HG03108 (cell line): ENCODE measurements around the gene IER5L.
"Not testable (repeated sequence)": the region's sequence is repeated elsewhere in the genome, so short reads cannot be mapped to it uniquely, and the experiment has no call there.

ENCODE experiments used
- ATAC-seq: cut with Tn5 transposase; IDR thresholded peaks from one replicate; pipeline ENCODE4 v1.9.1; 2021; ENCODE audit warnings: moderate library complexity; ENCODE audit not compliant: unreplicated experiment

The IER5L gene

GRCh38 chr9:129203556-129203909 is 25.5 kb upstream of the IER5L start:
- ATAC-seq = no peak

GRCh38 chr9:129202613-129203555 is 24.8 kb upstream of the IER5L start:
- peak; percentile 79 for ATAC-seq

GRCh38 chr9:129201866-129202265 is 23.8 kb upstream of the IER5L start:
- no peak for ATAC-seq

GRCh38 chr9:129201289-129201688 is 23.2 kb upstream of the IER5L start:
- ATAC-seq = no peak

GRCh38 chr9:129200255-129200654 is 22.2 kb upstream of the IER5L start:
- no peak for ATAC-seq

GRCh38 chr9:129199044-129199435 is 21.0 kb upstream of the IER5L start:
- no peak for ATAC-seq

GRCh38 chr9:129198319-129199043 is 20.4 kb upstream of the IER5L start:
- no peak for ATAC-seq

GRCh38 chr9:129197978-129198318 is 19.9 kb upstream of the IER5L start:
- no peak for ATAC-seq

GRCh38 chr9:129197045-129197444 is 19.0 kb upstream of the IER5L start:
- not testable (repeated sequence) for ATAC-seq

- no peak for ATAC-seq
Observed at GRCh38 chr9:129195606-129196005, 17.5 kb upstream of the IER5L start.

- ATAC-seq = no peak
Observed at GRCh38 chr9:129194221-129194620, 16.2 kb upstream of the IER5L start.

GRCh38 chr9:129193655-129194054 is 15.6 kb upstream of the IER5L start:
- ATAC-seq = no peak

GRCh38 chr9:129191234-129191633 is 13.2 kb upstream of the IER5L start:
- no peak for ATAC-seq

- ATAC-seq = not testable (repeated sequence)
Observed at GRCh38 chr9:129189971-129190370, 11.9 kb upstream of the IER5L start.

GRCh38 chr9:129187042-129187441 is 9.0 kb upstream of the IER5L start:
- ATAC-seq = no peak

GRCh38 chr9:129185991-129186390 is 7.9 kb upstream of the IER5L start:
- no peak for ATAC-seq

- no peak for ATAC-seq
Observed at GRCh38 chr9:129185402-129185801, 7.3 kb upstream of the IER5L start.

GRCh38 chr9:129184596-129185122 is 6.6 kb upstream of the IER5L start:
- ATAC-seq = no peak

GRCh38 chr9:129184219-129184524 is 6.1 kb upstream of the IER5L start:
- no peak for ATAC-seq

GRCh38 chr9:129183495-129184218 is 5.6 kb upstream of the IER5L start:
- no peak for ATAC-seq

- ATAC-seq = no peak
Observed at GRCh38 chr9:129182625-129183494, 4.8 kb upstream of the IER5L start.
